Left lung (tissue), 14 donors: ENCODE data around the gene HEATR5B. TPM values are rescaled to one million over a fixed set of nuclear protein-coding genes. Genes with fewer than 3 reads are reported as not detected.
A peak's percentile ranks its signal among the peaks of the same experiment; 100 is the strongest.

Source experiments
- ATAC-seq: fragments of 200-7000 bp; cut with Tn5 transposase; one replicate; pipeline ENCODE4 v1.9.1; 2020; ENCODE audit warnings: moderate library complexity
- DNase-seq, 4 donors: peaks; one replicate each; pipeline ENCODE4 v3.0.0-alpha.2; 2013 to 2020
- H3K27ac ChIP-seq, 2 donors: fragments of 200-600 bp; sonication (generic) in 1 of 2; one replicate each; pipeline versions ENCODE4 v1.5.0 to v1.8.0; 2020 to 2021
- H3K27me3 ChIP-seq, 2 donors: fragments of 200-600 bp; sonication (generic) in 1 of 2; one replicate each; pipeline versions ENCODE4 v1.5.0 to v1.8.0; 2020 to 2021
- H3K36me3 ChIP-seq, 2 donors: fragments of 200-600 bp; sonication (generic) in 1 of 2; one replicate each; pipeline versions ENCODE4 v1.5.0 to v1.8.0; 2020 to 2021
- H3K4me1 ChIP-seq, 2 donors: fragments of 200-600 bp; one replicate each; pipeline ENCODE4 v1.8.0; 2021
- H3K4me3 ChIP-seq, 2 donors: fragments of 200-600 bp; sonication (generic) in 1 of 2; one replicate each; pipeline versions ENCODE4 v1.5.0 to v1.8.0; 2020 to 2021; ENCODE audit warnings: mild to moderate bottlenecking in 1 of 2
- H3K9me3 ChIP-seq, 2 donors: fragments of 200-600 bp; sonication (generic) in 1 of 2; one replicate each; pipeline versions ENCODE4 v1.5.0 to v1.8.0; 2020 to 2021
- CTCF ChIP-seq, 2 donors: fragments of 200-600 bp; sonication (generic) in 1 of 2; IDR thresholded peaks; one replicate each; pipeline versions ENCODE4 v1.5.0 to v1.8.0; 2021; ENCODE audit warnings: antibody characterized with exemption in 2 of 2
- intact Hi-C, 2 donors: fragments of 100-400 bp; cut with DNase I; formaldehyde crosslinking; loops; one replicate each; pipeline versions ENCODE4 v1.11.2 to v1.14.2; 2022
- long read RNA-seq, 12 donors: library from polyadenylated mRNA in 2 of 12; unstranded in 2 of 12; transcript quantifications; one replicate each; pipeline ENCODE4 v2.0.0 and lab custom pipeline, GENCODE V29; 2019 to 2026
- polyA plus RNA-seq, 6 donors: library from polyadenylated mRNA; unstranded; fragments of 120-200 nt; gene quantifications; one replicate each; pipeline ENCODE4 v1.2.1, GENCODE V29; 2013; ENCODE audit not compliant: insufficient read length in 6 of 6
- total RNA-seq, 2 donors: library from RNA; stranded (reverse); fragmentation: NEBNext Ultra II Directional; extraction: Animal tissue kit (Norgen Biotek cat#: 25700); gene quantifications; one replicate each; pipeline ENCODE4 v1.2.1, GENCODE V29; 2021
- donor health status: DM: no; HTN: yes; CAD: no.
- donor health status: DM: no; HTN: no; CAD: no.

The HEATR5B gene
- total RNA-seq (10 to 100 TPM; 21.8 to 23.2 TPM), polyA plus RNA-seq (10 to 100 TPM; 25.1 to 33.7 (median 27.2) TPM)
- long read RNA-seq, donor 1, partial matches to known transcripts = 5 of 6 reads
- long read RNA-seq, donor 1, other reads (novel, unspliced or antisense) = 0 of 6 reads
- long read RNA-seq, donor 2, full-length matches to known transcripts = 1 of 62 reads
- long read RNA-seq, donor 2, partial matches to known transcripts = 51 of 62 reads
- long read RNA-seq, donor 2, other reads (novel, unspliced or antisense) = 10 of 62 reads
- long read RNA-seq, donor 3 = 0 reads
- long read RNA-seq, donor 4, partial matches to known transcripts = 2 of 3 reads
- long read RNA-seq, donor 4, other reads (novel, unspliced or antisense) = 1 of 3 reads
- long read RNA-seq, donor 5, partial matches to known transcripts = 5 of 5 reads
- long read RNA-seq, donor 5, other reads (novel, unspliced or antisense) = 0 of 5 reads
- long read RNA-seq, donor 6 = 0 reads
- long read RNA-seq, donor 7 = 0 reads
- long read RNA-seq, donor 8, partial matches to known transcripts = 0 of 1 reads
- long read RNA-seq, donor 8, other reads (novel, unspliced or antisense) = 0 of 1 reads
- long read RNA-seq, donor 9 = 0 reads
- long read RNA-seq, donor 10, partial matches to known transcripts = 2 of 2 reads
- long read RNA-seq, donor 10, other reads (novel, unspliced or antisense) = 0 of 2 reads
- long read RNA-seq, donor 11, full-length matches to known transcripts = 1 of 25 reads
- long read RNA-seq, donor 11, partial matches to known transcripts = 13 of 25 reads
- long read RNA-seq, donor 11, other reads (novel, unspliced or antisense) = 11 of 25 reads
- long read RNA-seq, donor 12 = 0 reads

GRCh38 chr2:37083873-37084794, at the start of gene HEATR5B, which contains the start of gene GPATCH11:
Gene HEATR5B, minus strand, starts transcription at chr2:37084372. Its CDS starts 958 bp downstream, at chr2:37083414.
Gene GPATCH11, plus strand, starts transcription at chr2:37084518. Its CDS starts 3,864 bp downstream, at chr2:37088382.
- H3K4me1 ChIP-seq = peaks cover 0 to 60% of the 10 kb centered on the region in 2 donors
- intact Hi-C loops = no loop called here
- H3K36me3 ChIP-seq = peaks cover 0 to 10% of the 10 kb centered on the region in 2 donors
- DNase-seq (peak; percentile 95 to 99 (median 96)), ATAC-seq (peak; percentile 93)
- no peaks in the 10 kb centered on the region for H3K27me3 ChIP-seq
- H3K9me3 ChIP-seq = no peaks in the 10 kb centered on the region
- H3K27ac ChIP-seq = peak within 1 kb of the TSS; percentile 84
- H3K4me3 ChIP-seq = peak within 1 kb of the TSS; percentile 73 to 83
- TF ChIP-seq CTCF (IDR thresholded peaks at IDR 0.05) = no peak

- TF ChIP-seq CTCF (IDR thresholded peaks at IDR 0.05) = no peak
- H3K9me3 ChIP-seq = no peaks in the 10 kb centered on the region
- no peak overlapping the region for H3K4me3 ChIP-seq
- DNase-seq = no peak
- no peak for ATAC-seq
- no peaks in the 10 kb centered on the region for H3K27me3 ChIP-seq
- intact Hi-C loops = no loop called here
- peaks cover 0 to 100% of the 10 kb centered on the region in 2 donors for H3K36me3 ChIP-seq
- no peaks in the 10 kb centered on the region for H3K4me1 ChIP-seq
- H3K27ac ChIP-seq = no peak overlapping the region
These were observed 48.7 kb upstream of the HEATR5B start for GRCh38 chr2:37132914-37133313.

DNA sequence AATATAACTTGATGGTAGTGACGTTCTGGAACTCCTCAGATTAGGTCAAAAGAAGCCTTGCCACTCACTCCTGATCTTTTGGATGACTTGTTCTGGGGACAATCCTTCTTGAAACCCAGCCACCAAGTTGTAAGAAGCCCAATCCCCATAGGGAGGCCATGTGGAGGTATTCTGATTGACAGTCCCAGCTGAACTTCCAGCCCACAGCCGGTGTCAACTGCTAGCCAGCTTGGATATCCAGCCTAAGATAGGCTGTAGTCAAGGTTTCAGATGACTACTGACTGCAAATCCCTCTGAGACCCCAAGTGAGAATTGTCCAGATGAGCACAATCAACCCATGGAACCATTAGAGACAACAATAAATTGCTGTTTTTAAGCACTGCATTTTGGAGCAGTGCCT, 41.2 kb upstream of the HEATR5B start:
- H3K27me3 ChIP-seq = no peaks in the 10 kb centered on the region
- no peak for TF ChIP-seq CTCF (IDR thresholded peaks at IDR 0.05)
- no peaks in the 10 kb centered on the region for H3K4me1 ChIP-seq
- no peak overlapping the region for H3K4me3 ChIP-seq
- ATAC-seq (no peak), DNase-seq (no peak)
- no peaks in the 10 kb centered on the region for H3K9me3 ChIP-seq
- no peak overlapping the region for H3K27ac ChIP-seq
- H3K36me3 ChIP-seq = peaks cover 0 to 95% of the 10 kb centered on the region in 2 donors
- intact Hi-C loops = no loop called here

DNA sequence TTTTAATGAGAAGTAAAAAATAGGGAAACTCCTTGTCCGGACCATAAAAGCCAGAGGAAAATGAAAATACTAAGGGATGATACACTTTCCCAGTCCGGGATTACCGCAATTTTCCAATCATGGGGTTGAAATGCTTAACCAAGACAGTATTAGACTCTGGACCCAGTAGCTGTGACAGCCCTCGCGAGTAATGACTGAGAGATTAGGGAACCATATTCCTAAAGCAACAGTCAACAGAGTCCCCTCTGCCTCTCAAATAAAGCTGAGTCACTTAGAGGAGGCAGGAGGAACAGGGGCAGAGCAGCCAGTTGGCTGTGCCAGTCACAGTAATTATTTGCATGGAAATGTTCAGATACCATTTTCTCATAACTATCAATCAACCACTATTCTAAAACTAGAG, 35.0 kb upstream of the HEATR5B start:
- TF ChIP-seq CTCF (IDR thresholded peaks at IDR 0.05) = no peak
- intact Hi-C loops = no loop called here
- peaks cover 0 to 97% of the 10 kb centered on the region in 2 donors for H3K36me3 ChIP-seq
- no peaks in the 10 kb centered on the region for H3K27me3 ChIP-seq
- no peak overlapping the region for H3K4me3 ChIP-seq
- H3K27ac ChIP-seq = no peak overlapping the region
- DNase-seq (no peak), ATAC-seq (no peak)
- H3K9me3 ChIP-seq = no peaks in the 10 kb centered on the region
- H3K4me1 ChIP-seq = no peaks in the 10 kb centered on the region
